ENCODE data around the gene IGIP. TPM values are rescaled to one million over a fixed set of nuclear protein-coding genes. Genes with fewer than 3 reads are reported as not detected.

IGIP gene
- total and polyA plus RNA-seq, 4 donors: 9.6 to 34.4 (median 12.6) TPM

- Histone ChIP-seq H3K4me1 (ENCODE audit: control insufficient read depth, insufficient read depth, low read length) (no peaks in the 10 kb centered on the region), H3K4me3 (ENCODE audit: low read depth, low read length) (no peak overlapping the region), H3K27ac (ENCODE audit: low read depth, low read length) (no peak overlapping the region), H3K36me3 (ENCODE audit: control insufficient read depth, insufficient read depth, low read length) (no peaks in the 10 kb centered on the region), H3K27me3 (ENCODE audit: control insufficient read depth, insufficient read depth, low read length) (no peaks in the 10 kb centered on the region), H3K9me3 (ENCODE audit: control insufficient read depth, insufficient read depth, low read length) (no peaks in the 10 kb centered on the region)
- 93% methylated on average over 2 of the region's 2 CpGs for WGBS (ENCODE audit: insufficient coverage)
- DNase-seq (ENCODE audit: low read depth in 4 of 6, low spot score in 6 of 6): no peak
These were observed 8.7 kb downstream of the IGIP start for GRCh38 chr5:140134277-140134935.

GRCh38 chr5:140135127-140135526 is 9.4 kb downstream of the IGIP start:
- Histone ChIP-seq H3K4me1 (ENCODE audit: control insufficient read depth, insufficient read depth, low read length) (no peaks in the 10 kb centered on the region), H3K36me3 (ENCODE audit: control insufficient read depth, insufficient read depth, low read length) (no peaks in the 10 kb centered on the region), H3K27me3 (ENCODE audit: control insufficient read depth, insufficient read depth, low read length) (no peaks in the 10 kb centered on the region), H3K9me3 (ENCODE audit: control insufficient read depth, insufficient read depth, low read length) (no peaks in the 10 kb centered on the region), H3K27ac (ENCODE audit: low read depth, low read length) (no peak overlapping the region), H3K4me3 (ENCODE audit: low read depth, low read length) (no peak overlapping the region)
- DNase-seq (ENCODE audit: low read depth in 4 of 6, low spot score in 6 of 6): no peak

- Histone ChIP-seq H3K9me3 (ENCODE audit: control insufficient read depth, insufficient read depth, low read length) (no peaks in the 10 kb centered on the region), H3K36me3 (ENCODE audit: control insufficient read depth, insufficient read depth, low read length) (no peaks in the 10 kb centered on the region), H3K4me1 (ENCODE audit: control insufficient read depth, insufficient read depth, low read length) (no peaks in the 10 kb centered on the region), H3K27me3 (ENCODE audit: control insufficient read depth, insufficient read depth, low read length) (no peaks in the 10 kb centered on the region), H3K4me3 (ENCODE audit: low read depth, low read length) (no peak overlapping the region), H3K27ac (ENCODE audit: low read depth, low read length) (no peak overlapping the region)
- WGBS (ENCODE audit: insufficient coverage): 77% methylated on average over 1 of the region's 1 CpG
- DNase-seq (ENCODE audit: low read depth in 4 of 6, low spot score in 6 of 6): no peak
These were observed 10.9 kb downstream of the IGIP start for GRCh38 chr5:140136624-140137023.

- Histone ChIP-seq H3K9me3 (ENCODE audit: control insufficient read depth, insufficient read depth, low read length) (no peaks in the 10 kb centered on the region), H3K36me3 (ENCODE audit: control insufficient read depth, insufficient read depth, low read length) (no peaks in the 10 kb centered on the region), H3K4me1 (ENCODE audit: control insufficient read depth, insufficient read depth, low read length) (peaks cover 6% of the 10 kb centered on the region), H3K4me3 (ENCODE audit: low read depth, low read length) (no peak overlapping the region), H3K27me3 (ENCODE audit: control insufficient read depth, insufficient read depth, low read length) (peaks cover 7% of the 10 kb centered on the region), H3K27ac (ENCODE audit: low read depth, low read length) (no peak overlapping the region)
- no peak for DNase-seq (ENCODE audit: low read depth in 4 of 6, low spot score in 6 of 6)
- 100% methylated on average over 1 of the region's 3 CpGs for WGBS (ENCODE audit: insufficient coverage)
These were observed 14.7 kb downstream of the IGIP start for GRCh38 chr5:140140435-140140834.

- H3K36me3 ChIP-seq (ENCODE audit: control insufficient read depth, insufficient read depth, low read length): no peaks in the 10 kb centered on the region
- H3K4me1 ChIP-seq (ENCODE audit: control insufficient read depth, insufficient read depth, low read length): peaks cover 13% of the 10 kb centered on the region
- H3K27ac ChIP-seq (ENCODE audit: low read depth, low read length): no peak overlapping the region
These were observed 15.5 kb downstream of the IGIP start for GRCh38 chr5:140141241-140141640.

GRCh38 chr5:140142246-140142645 is 16.5 kb downstream of the IGIP start:
- Histone ChIP-seq H3K4me1 (ENCODE audit: control insufficient read depth, insufficient read depth, low read length) (peaks cover 17% of the 10 kb centered on the region), H3K4me3 (ENCODE audit: low read depth, low read length) (no peak overlapping the region), H3K9me3 (ENCODE audit: control insufficient read depth, insufficient read depth, low read length) (no peaks in the 10 kb centered on the region), H3K27me3 (ENCODE audit: control insufficient read depth, insufficient read depth, low read length) (peaks cover 23% of the 10 kb centered on the region), H3K36me3 (ENCODE audit: control insufficient read depth, insufficient read depth, low read length) (no peaks in the 10 kb centered on the region), H3K27ac (ENCODE audit: low read depth, low read length) (no peak overlapping the region)
- DNase-seq (ENCODE audit: low read depth in 4 of 6, low spot score in 6 of 6): no peak
- WGBS (ENCODE audit: insufficient coverage): 84% methylated on average over 2 of the region's 5 CpGs

More at GRCh38 chr5:140141241-140141640, 15.5 kb downstream of the IGIP start:
- Histone ChIP-seq H3K4me3 (ENCODE audit: low read depth, low read length) (no peak overlapping the region), H3K9me3 (ENCODE audit: control insufficient read depth, insufficient read depth, low read length) (no peaks in the 10 kb centered on the region), H3K27me3 (ENCODE audit: control insufficient read depth, insufficient read depth, low read length) (peaks cover 13% of the 10 kb centered on the region)
- no peak for DNase-seq (ENCODE audit: low read depth in 4 of 6, low spot score in 6 of 6)

- H3K36me3 ChIP-seq (ENCODE audit: control insufficient read depth, insufficient read depth, low read length): no peaks in the 10 kb centered on the region
- H3K9me3 ChIP-seq (ENCODE audit: control insufficient read depth, insufficient read depth, low read length): no peaks in the 10 kb centered on the region
- 64% methylated on average over 7 of the region's 7 CpGs for WGBS (ENCODE audit: insufficient coverage)
- no peak overlapping the region for H3K27ac ChIP-seq (ENCODE audit: low read depth, low read length)
- DNase-seq (ENCODE audit: low read depth in 4 of 6, low spot score in 6 of 6): no peak
- no peak overlapping the region for H3K4me3 ChIP-seq (ENCODE audit: low read depth, low read length)
- peaks cover 17% of the 10 kb centered on the region for H3K4me1 ChIP-seq (ENCODE audit: control insufficient read depth, insufficient read depth, low read length)
- peaks cover 29% of the 10 kb centered on the region for H3K27me3 ChIP-seq (ENCODE audit: control insufficient read depth, insufficient read depth, low read length)
These were observed 17.1 kb downstream of the IGIP start for GRCh38 chr5:140142856-140143255.

GRCh38 chr5:140143521-140144258 is 18.0 kb downstream of the IGIP start:
- Histone ChIP-seq H3K27ac (ENCODE audit: low read depth, low read length) (no peak overlapping the region), H3K27me3 (ENCODE audit: control insufficient read depth, insufficient read depth, low read length) (peaks cover 37% of the 10 kb centered on the region), H3K36me3 (ENCODE audit: control insufficient read depth, insufficient read depth, low read length) (no peaks in the 10 kb centered on the region), H3K4me3 (ENCODE audit: low read depth, low read length) (no peak overlapping the region), H3K4me1 (ENCODE audit: control insufficient read depth, insufficient read depth, low read length) (peaks cover 21% of the 10 kb centered on the region), H3K9me3 (ENCODE audit: control insufficient read depth, insufficient read depth, low read length) (no peaks in the 10 kb centered on the region)
- no peak for DNase-seq (ENCODE audit: low read depth in 4 of 6, low spot score in 6 of 6)
- 87% methylated on average over 3 of the region's 3 CpGs for WGBS (ENCODE audit: insufficient coverage)

GRCh38 chr5:140145256-140145655 is 19.5 kb downstream of the IGIP start:
- DNase-seq (ENCODE audit: low read depth in 4 of 6, low spot score in 6 of 6): no peak
- WGBS (ENCODE audit: insufficient coverage): 81% methylated on average over 2 of the region's 3 CpGs
- H3K4me3 ChIP-seq (ENCODE audit: low read depth, low read length): no peak overlapping the region
- H3K27me3 ChIP-seq (ENCODE audit: control insufficient read depth, insufficient read depth, low read length): peaks cover 41% of the 10 kb centered on the region
- H3K4me1 ChIP-seq (ENCODE audit: control insufficient read depth, insufficient read depth, low read length): peaks cover 22% of the 10 kb centered on the region
- no peaks in the 10 kb centered on the region for H3K9me3 ChIP-seq (ENCODE audit: control insufficient read depth, insufficient read depth, low read length)
- H3K27ac ChIP-seq (ENCODE audit: low read depth, low read length): no peak overlapping the region
- no peaks in the 10 kb centered on the region for H3K36me3 ChIP-seq (ENCODE audit: control insufficient read depth, insufficient read depth, low read length)

Measured in spinal cord (tissue), 10 donors.